ENCODE measurements around the gene SHISA9. TPM values are rescaled to one million over a fixed set of nuclear protein-coding genes. Genes with fewer than 3 reads are reported as not detected.

SHISA9 gene
- under 0.01 TPM in 1 of 2 replicates, not detected in the other for total RNA-seq

DNA sequence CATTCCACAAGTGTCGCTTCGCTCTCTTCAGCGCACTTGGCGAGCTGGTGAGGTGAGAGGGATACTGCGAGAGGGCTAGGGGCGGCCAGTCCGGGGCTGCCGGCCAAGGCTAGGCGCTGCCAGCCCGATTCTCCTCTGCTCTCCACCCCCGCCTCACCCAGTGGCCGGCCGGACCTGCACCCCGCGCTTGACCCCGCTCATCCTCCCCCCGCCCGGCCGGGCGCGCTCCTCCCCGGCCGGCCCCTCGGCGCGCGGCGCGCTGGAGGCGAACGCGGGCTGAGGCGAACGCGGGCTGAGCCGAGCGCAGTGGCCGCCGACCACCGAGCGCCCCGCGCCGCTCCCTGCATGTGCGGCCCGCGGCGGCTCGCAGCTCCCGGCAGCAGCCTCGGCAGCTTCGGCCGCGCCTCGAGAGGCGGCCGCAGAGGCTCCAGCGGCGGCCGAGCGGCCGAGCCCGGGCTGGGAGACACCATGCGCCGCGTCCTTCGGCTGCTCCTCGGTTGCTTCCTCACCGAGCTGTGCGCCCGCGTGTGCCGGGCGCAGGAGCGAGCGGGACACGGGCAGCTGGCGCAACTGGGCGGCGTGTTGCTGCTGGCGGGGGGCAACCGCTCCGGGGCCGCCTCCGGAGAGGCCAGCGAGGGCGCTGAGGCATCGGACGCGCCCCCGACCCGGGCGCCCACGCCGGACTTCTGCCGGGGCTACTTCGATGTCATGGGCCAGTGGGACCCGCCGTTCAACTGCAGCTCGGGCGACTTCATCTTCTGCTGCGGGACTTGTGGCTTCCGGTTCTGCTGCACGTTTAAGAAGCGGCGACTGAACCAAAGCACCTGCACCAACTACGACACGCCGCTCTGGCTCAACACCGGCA, at the start of gene SHISA9:
TSS of gene SHISA9 (plus strand) at position 2 of the 865 bp plus-strand sequence.

Other genes with a start within 250 kb of the SHISA9 start
- gene CPPED1, start 97.7 kb upstream of the SHISA9 start, total RNA-seq, result 6.5 and 10.3 TPM in 2 replicates

All from subcutaneous preadipocyte (primary cell).